GM19467 (cell line): ENCODE results near the gene MROH7.
"Not testable (repeated sequence)": the region's sequence is repeated elsewhere in the genome, so short reads cannot be mapped to it uniquely, and the experiment has no call there.

Source experiments
- ATAC-seq: cut with Tn5 transposase; IDR thresholded peaks from one replicate; pipeline ENCODE4 v1.9.1; 2021; ENCODE audit warnings: mild to moderate bottlenecking, moderate library complexity; ENCODE audit not compliant: unreplicated experiment

MROH7 gene

DNA sequence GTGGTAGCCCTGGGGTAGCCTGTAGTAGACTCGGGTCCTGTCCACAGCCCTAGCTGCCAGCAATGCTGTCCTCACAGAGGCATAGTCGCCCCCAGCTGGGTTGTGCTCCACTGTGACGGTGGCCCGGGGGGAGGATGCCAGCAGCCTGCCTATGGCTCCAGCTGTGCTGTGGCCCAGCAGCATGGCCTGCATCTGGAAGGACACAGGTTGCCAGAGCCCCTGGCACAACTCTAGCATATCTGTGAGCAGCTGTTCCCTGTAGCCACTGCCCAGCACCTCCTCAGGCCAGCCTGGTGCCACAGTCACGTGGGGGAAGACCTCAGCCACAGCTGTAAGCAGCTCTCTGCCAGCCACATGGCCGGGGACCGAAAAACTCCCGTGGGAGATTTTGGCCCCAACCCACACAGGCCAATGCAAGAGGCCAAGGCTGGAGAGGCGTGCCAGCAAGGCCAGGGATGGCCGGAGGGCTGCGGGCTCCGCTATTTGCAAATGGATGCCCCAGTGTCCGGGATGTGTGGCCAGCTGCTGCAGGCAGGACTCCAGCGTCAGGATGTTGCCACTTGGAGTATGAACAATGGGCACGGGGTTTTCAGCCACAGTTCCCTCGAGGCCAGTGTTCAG, 32.2 kb upstream of the MROH7 start:
- no peak for ATAC-seq

DNA sequence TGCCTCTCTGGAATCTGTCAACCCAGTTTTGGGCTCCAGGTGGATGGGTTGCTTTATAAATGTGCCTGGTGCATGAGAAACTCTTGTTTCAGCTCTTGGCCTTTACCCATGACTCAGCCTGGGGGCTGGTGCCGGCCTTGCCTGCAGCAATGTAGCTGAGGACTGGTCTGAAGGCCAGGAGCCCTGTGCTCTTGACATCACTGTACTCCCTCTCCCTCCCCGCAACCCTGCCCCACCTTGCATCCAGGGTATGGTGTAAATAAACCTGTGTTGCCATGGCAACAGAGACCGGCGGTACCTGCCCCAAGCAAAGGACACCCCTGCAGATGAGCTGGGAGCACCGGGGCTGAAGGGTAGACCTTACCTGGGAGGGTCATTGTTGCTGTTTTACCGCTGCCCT, 31.5 kb upstream of the MROH7 start:
- ATAC-seq: no peak

DNA sequence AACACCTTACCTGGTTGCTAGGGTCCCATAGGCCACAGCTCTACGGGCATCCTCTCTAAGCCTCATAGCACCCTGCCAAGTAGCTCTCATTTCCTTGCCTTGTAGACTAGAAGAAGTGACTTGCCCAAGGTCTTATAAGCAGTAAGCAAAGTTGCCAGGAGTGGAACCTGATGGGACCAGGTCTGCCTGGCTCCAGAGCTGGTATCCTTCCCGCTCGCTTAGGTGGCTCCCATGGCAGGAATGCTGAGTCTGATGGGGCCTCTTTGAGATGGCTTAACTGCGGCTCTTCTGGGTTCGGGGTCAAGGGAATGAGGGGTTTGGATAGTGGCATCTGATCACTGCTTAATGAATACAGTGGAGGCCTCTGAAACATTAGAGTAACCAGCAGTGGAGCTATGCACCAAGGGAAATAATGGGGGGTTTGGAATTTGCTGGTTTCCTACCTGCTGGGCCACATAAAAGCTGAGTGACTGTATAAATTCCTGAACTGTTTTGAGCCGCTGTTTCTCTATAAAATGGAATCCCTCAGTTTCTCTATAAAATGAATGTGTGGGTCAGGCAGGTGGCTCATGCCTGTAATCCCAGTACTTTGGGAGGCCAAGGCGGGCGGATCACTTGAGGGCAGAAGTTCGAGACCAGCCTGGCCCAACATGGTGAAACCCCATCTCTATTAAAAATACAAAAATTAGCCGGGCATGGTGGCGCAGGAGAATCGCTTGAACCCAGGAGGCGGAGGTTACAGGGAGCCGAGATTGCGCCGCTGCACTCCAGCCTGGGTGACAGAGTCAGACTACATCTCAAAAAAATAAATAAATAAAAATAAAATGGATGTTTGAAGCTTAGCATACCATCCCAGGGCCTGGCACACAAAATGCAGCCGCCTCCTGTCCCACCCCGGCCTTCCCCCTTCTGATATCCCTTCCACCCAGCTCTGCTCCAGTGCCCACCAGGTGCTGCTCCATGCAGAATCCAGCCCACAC, 30.7 kb upstream of the MROH7 start:
- no peak for ATAC-seq

DNA sequence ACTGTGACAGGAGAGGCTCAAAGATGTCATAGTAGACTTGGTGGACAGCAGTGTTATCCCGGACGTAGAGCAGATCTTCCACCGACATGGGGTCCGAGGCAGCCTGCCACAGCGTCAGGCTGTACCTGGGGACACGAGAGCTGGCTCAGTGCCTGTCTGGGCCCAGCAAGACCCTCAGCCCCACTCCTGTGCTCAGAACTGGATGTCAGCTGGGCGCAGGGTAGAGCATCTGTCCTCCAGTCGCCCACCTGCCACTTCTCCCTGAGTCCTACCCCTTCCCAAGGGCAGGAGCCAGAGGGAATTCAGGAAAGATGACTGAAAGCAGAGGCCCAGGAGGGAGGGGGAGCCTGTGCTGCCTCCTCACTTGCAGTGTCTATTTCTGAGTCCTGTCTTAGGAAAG, 30.0 kb upstream of the MROH7 start:
- ATAC-seq: no peak

DNA sequence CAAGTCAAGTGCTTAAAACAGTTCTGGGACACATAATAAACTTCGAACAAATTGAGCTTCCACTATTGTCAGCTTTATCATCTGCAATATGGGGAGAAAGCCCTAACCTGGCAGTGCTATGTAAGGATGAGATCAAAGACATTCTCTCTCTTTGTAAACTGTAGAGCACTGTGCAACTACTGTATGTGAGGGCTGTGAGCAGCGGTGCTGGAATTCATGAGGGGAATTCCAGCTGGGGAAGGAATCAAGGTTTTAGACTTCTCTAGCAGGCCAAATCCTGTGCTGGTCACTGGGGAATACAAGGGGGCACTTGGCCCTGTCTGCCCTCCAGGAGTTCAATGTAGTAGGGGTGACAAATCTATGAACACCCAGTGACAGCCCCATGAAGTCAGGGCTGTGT, 27.6 kb upstream of the MROH7 start:
- no peak for ATAC-seq

DNA sequence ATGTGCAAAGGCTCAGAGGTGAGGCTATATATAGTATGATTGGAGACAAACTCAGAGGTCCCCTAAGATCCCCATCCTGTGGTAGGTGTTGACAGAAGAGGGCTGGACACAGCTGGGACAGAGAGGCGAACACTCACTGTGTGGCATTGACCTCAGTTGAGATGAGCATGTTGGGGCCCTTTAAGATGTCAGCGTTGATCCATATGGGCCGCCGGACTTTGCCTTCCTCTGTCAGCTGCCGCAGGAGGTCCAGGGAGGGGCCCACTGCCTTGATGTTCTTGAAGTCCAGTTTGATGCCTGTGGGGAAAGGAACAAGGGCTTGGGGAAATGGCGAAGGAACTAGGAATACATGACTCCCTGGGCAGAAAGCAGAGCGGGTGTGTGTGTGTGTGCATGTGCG, 27.0 kb upstream of the MROH7 start:
- ATAC-seq: no peak

DNA sequence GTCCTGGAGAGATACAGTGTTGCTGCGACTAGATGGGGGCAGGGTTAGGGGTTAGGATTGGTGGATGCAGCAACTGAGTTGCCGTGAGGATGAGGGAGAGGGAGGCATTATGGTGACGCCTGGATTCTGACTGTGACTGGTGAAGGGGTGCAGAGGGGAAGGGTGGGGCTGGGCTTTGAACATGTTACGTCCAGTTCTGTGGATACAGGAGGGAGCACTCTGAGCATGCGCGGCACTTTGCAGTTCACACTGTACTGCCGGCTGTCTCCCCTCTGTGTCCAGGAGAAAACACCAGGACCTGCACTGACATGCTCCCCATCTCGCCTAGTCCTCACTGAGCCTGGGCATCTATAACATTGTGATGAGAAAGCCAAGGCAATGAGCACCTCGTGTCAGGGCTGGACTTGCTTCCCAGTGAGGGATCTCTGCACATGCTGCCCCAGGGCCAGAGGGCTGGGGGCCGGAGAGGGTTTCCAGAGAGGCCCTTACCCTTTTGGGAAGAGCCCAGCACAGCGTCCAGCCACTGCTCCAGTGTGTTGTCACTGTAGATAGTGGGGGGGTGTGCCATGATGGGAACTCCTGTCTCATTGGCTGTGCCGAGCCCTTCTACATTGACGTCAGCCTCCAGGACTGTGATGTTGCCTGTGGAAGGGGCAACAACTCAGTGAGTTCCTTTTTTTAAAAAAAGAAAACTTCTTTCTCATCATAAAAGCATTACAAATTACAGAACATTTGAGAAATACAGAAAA, 25.9 kb upstream of the MROH7 start:
- no peak for ATAC-seq

DNA sequence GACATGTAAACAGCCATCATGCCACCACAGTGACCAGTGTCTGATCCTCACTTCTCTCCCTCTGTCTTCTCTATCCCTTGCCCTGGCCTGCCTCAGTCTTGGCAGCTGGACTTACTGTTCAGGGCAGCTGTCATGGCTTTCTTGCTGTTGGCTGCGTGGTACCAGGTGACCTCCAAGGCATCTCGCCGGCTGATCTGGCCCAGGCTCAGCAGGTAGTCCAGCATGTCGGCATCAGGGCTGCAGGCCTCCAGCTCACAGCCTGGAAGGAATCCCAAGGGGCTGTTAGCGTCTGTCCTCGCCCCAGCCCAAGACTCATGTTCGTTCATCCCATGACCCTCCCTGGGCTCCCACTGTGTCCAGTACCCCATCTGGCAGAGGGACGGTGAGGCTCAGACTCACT, 21.8 kb upstream of the MROH7 start:
- ATAC-seq: no peak

DNA sequence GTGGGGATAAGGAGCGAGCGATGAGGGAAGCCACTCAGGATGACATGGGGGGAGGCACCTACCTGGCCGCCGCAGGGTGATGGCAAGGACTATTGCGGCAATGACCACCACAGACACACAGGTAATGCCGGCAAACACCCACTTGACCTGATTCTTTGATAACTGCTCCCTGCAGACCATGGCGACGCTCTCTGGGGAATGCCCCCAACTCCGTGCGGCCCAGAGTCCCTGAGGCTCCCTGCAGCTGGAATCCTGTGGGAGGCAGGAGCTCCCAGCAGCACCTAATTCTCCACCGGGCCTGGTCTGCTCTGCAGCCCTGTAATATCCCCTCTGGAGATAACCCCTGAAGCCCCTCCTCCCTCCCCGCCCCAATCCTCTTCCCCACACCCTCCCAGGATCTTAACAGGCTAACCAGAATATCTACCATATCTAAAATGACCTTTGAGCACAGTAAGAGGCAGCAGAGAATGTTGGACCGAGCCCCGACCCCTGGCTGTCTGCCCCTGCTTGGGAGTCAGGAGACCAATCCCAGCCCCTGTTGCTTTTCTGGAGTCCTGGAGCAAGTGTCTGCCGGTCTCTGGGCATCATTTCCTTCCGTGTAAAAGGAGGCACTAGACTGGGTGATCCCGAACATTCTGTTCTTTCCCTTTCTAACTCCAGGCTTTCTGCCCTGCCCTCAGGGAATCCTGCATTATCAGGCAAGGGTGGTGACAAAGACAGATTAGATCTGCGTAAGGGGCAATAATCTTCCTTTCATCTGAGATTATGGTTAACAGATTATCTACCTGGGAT, 18.2 kb upstream of the MROH7 start, which contains the start of gene FAM151A:
TSS of gene FAM151A (minus strand) at position 310 of the 792 bp plus-strand sequence. CDS start at position 180, 130 bp downstream.
- ATAC-seq: no peak

DNA sequence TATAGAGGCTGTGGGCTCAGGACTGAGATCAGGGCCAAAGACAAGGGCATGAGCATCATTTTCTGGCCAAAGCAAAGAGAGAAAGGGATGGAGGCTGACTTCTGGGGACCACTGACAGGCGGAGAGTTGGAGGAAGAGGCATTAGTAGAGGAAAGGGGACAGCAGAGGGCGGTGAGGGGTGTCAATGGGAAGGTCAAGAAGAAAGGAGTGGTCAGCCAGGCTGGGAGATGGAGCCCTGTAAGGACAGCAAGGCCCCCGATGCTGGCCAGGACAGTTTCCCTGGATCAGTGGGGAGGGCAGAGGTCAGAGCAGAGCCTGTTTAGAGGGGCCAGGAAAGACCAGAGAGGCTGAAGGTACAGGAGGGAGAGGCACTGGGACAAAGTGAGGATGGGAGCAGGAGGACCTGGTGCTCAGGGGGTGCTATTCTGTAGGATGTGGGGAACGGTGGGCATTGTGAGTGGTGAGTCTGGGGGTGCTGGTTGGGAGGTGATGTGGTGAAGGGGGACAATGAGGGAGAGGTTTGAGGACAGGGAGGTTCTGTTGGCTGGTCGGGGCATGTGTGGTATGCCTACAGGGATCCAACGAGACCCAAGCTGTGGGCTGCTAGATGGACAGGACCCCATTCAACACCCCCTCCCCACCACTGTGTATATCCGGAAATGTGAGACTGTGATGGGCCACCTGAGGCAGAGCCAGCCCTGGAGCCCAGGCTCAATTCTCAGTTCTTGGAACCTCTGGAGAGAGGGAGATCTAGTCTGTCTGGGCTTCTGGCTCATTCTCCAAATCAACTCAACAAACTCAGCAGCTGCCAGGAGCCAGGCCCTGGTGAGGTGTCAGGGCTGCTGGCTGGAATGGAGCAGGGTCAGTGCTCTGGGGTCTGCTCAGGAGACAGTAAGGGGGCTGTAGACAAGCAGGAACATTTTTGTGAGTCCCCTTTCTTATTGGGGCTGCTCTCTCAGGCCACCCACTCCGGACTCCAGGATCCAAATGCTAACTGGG, 16.8 kb upstream of the MROH7 start:
- no peak for ATAC-seq

DNA sequence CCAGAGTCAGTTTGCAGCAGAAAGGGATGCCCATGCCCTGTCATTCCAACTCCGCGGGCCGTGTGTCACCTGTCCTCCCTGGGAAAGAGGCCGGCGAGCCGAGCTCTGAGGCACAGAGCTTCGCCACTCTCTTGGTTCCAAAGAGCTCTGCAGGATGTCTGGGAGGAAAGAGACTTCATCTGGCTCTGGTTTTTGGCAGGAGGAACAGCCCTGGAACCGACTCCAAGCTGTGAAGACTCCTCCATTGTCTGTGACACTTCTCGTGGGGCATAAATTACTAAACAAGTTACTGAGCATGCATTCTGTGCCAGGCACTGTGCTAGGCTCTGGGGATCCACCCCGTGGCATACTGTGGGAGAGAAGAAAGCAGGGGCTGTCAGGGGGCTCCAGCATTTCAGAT, 14.4 kb upstream of the MROH7 start:
- ATAC-seq: no peak

DNA sequence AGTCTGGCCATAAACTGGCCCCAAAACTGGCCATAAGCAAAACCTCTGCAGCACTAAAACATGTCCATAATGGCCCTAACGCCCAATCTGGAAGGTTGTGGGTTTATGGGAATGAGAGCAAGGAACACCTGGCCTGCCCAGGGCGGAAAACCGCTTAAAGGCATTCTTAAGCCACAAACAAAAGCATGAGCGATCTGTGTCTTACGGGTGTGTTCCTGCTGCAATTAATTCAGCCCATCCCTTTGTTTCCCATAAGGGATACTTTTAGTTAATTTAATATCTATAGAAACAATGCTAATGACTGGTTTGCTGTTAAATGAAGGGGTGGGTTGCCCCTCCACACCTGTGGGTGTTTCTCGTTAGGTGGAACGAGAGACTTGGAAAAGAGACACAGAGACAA, 5.8 kb upstream of the MROH7 start:
- not testable (repeated sequence) for ATAC-seq

DNA sequence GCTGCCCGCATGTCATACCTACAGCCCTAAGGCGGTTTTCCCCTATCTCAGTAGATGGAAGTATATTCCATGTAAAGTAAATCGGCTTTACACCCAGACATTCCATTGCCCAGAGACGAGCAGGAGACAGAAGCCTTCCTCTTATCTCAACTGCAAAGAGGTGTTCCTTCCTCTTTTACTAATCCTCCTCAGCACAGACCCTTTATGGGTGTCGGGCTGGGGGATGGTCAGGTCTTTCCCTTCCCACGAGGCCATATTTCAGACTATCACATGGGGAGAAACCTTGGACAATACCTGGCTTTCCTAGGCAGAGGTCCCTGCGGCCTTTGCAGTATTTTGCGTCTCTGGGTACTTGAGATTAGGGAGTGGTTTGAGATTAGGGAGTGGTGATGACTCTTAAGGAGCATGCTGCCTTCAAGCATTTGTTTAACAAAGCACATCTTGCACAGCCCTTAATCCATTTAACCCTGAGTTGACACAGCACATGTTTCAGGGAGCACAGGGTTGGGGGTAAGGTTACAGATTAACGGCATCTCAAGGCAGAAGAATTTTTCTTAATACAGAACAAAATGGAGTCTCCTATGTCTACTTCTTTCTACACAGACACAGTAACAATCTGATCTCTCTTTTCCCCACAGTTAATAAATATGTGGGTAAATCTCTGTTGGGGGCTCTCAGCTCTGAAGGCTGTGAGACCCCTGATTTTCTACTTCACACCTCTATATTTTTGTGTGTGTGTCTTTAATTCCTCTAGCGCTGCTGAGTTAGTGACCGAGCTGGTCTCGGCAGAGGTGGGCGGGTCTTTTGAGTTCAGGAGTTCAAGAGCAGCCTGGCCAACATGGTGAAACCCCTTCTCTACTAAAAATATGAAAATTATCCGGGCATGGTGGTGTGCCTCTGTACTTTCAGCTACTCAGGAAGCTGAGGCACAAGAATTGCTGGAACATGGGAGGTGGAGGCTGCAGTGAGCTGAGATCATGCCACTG, 4.8 kb upstream of the MROH7 start:
- ATAC-seq: not testable (repeated sequence)

DNA sequence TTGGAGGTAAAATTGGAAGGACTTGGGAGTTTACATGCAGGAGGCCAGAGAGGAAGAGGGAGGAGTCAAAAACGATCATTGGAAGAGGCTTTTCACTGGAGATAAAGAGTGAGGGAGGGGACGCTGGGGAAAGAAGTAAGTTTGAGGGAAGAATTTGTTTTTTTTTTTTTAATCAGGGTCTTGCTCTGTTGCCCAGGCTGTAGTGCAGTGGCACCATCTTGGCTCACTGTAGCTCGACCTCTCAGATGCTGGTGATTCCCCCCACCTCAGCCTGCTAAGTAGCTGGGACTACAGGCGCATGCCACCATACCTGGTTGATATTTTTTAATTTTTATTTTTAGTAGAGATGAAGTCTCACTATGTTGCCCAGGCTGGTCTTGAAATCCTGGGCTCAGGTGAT, 1.2 kb upstream of the MROH7 start:
- ATAC-seq: no peak

DNA sequence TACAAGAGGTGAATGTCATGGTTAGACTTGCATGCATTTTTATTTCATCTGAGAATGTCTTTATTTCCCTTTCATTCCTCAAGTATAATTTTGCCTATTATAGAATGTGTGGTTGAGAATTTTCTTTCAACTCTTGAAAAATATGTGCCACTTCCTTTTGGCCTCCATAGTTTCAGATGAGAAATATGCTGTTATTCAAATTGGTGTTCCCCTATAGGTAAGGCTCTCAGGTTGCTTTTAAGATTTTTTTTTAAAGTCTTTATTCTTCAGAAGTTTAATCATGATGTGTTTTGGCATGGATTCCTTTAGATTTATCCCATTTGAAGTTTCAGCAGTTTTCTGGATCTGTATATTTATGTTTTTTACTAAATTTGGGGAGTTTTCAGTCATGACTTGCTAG, 2.1 kb downstream of the MROH7 start:
- no peak for ATAC-seq

DNA sequence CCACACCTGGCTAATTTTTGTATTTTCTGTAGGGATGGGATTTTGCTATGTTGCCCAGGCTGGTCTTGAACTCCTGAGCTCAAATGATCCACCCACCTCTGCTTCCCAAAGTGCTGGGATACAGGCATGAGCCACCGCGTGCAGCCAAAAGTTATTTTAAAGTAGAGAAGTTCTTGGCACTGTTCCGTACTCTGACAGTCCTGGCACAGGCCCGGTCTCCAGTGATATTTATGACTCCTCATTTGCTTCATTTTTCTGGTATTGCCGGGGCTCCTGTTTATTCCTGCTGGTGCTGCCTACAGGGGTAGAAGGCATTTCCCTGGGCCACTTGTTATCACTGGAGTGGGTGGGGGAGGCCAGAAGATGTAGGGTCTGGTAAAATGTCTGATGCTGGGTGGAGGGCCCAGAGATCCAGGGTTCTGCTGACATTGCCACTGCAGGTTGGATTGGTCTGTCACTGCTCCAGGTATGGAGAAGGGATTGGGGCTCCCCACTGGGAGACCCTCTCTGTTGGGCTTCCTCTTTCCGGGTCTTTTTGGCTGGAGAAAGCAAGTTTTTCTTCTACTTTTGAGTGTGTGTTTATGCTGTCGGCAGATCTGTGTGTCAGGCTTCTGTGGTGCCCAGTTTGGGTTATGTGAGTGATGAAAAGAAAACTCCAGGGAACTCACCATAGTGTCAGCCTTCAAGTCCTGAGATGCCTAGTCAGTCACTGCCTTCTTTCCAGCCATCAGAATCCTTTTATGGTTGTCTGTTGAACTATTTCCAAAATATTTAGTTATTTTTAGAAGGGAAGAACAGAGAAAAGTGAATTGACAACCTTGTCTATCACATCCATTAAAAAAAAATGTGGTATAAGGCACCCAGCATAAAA, 4.5 kb downstream of the MROH7 start:
- ATAC-seq: no peak

DNA sequence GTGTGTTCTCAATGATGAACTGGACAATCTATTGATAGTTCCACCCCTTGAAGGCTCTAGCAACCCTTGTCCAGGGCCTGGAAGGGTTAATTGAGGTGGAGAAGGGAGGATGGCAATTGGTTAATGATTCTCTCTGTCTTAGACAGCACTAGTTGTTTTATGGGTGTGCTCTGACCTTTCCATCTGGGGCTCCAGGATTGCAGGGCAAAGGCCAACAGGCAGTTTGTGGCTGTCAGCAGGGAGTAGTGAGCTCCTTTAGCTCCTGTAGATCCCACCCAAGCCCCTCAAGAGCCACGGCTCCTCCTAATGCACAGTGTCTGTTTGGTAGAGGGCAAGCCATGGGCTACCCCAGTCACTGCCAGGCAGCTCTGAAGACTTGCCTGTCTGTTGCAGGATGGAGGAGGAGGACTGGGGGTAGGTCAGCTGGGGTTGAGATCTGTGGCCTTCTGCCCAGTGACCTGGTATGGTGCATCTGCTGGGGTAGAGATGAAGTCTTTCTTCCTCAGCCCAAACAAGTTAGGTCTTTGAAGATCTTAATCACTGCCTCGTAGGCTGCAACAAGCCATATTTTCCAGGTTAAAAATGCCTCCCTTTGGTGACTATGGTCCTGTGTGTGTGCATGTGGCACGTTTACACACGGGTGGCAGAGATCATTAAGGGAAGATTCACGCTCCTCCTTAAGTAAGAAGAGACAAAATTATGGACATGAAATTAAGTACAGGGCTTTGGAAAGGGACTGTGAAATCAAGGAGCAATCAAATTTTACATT, 7.7 kb downstream of the MROH7 start:
- ATAC-seq: no peak
